ENCODE data around the gene GHDC.

DNA sequence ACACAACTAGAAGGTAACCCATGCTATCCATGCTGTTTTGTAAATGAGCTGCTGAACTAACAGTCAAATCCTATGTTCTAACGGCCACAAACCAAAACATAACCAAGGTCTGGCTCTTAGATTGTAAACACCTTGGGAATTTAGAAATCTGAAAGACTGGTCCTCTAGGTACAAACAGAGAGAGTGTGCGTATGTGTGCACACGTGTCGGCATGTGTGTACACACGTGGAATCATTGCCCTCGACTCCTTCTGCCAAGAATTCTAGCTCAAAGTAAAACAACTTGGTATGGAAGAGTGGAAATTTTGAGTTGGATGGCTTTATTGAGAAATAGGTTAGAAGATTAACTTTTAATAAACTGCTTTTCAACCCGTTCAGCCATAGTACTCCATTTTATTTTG, 18.1 kb upstream of the GHDC start:
- no peak for TF ChIP-seq CREB1 (IDR thresholded peaks at IDR 0.05; ENCODE audit: low read depth)
- TF ChIP-seq YY1 (IDR thresholded peaks at IDR 0.05; ENCODE audit: low read depth) = no peak
- TF ChIP-seq RAD21 (IDR thresholded peaks at IDR 0.05; ENCODE audit: low read depth) = no peak
- TF ChIP-seq, protein P1, sequence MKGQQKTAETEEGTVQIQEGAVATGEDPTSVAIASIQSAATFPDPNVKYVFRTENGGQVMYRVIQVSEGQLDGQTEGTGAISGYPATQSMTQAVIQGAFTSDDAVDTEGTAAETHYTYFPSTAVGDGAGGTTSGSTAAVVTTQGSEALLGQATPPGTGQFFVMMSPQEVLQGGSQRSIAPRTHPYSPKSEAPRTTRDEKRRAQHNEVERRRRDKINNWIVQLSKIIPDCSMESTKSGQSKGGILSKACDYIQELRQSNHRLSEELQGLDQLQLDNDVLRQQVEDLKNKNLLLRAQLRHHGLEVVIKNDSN (IDR thresholded peaks at IDR 0.05) = no peak
- no peak for TF ChIP-seq NFIC (IDR thresholded peaks at IDR 0.05)
- no peak for TF ChIP-seq EP300 (IDR thresholded peaks at IDR 0.05; ENCODE audit: borderline replicate concordance)
- TF ChIP-seq TAF1 (IDR thresholded peaks at IDR 0.05; ENCODE audit: low read depth) = no peak
- TF ChIP-seq ZBTB7A (IDR thresholded peaks at IDR 0.05; ENCODE audit: low read depth) = no peak
- TF ChIP-seq TCF12 (IDR thresholded peaks at IDR 0.05; ENCODE audit: low read depth) = no peak
- TF ChIP-seq, protein P2, sequence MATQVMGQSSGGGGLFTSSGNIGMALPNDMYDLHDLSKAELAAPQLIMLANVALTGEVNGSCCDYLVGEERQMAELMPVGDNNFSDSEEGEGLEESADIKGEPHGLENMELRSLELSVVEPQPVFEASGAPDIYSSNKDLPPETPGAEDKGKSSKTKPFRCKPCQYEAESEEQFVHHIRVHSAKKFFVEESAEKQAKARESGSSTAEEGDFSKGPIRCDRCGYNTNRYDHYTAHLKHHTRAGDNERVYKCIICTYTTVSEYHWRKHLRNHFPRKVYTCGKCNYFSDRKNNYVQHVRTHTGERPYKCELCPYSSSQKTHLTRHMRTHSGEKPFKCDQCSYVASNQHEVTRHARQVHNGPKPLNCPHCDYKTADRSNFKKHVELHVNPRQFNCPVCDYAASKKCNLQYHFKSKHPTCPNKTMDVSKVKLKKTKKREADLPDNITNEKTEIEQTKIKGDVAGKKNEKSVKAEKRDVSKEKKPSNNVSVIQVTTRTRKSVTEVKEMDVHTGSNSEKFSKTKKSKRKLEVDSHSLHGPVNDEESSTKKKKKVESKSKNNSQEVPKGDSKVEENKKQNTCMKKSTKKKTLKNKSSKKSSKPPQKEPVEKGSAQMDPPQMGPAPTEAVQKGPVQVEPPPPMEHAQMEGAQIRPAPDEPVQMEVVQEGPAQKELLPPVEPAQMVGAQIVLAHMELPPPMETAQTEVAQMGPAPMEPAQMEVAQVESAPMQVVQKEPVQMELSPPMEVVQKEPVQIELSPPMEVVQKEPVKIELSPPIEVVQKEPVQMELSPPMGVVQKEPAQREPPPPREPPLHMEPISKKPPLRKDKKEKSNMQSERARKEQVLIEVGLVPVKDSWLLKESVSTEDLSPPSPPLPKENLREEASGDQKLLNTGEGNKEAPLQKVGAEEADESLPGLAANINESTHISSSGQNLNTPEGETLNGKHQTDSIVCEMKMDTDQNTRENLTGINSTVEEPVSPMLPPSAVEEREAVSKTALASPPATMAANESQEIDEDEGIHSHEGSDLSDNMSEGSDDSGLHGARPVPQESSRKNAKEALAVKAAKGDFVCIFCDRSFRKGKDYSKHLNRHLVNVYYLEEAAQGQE (IDR thresholded peaks at IDR 0.05; ENCODE audit: low read depth) = no peak
- no peak for TF ChIP-seq TEAD4 (IDR thresholded peaks at IDR 0.05)
- TF ChIP-seq, protein P3, sequence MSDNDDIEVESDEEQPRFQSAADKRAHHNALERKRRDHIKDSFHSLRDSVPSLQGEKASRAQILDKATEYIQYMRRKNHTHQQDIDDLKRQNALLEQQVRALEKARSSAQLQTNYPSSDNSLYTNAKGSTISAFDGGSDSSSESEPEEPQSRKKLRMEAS (IDR thresholded peaks at IDR 0.05) = no peak
- no peak for TF ChIP-seq CEBPB (IDR thresholded peaks at IDR 0.05)
- TF ChIP-seq FOXM1 (IDR thresholded peaks at IDR 0.05; ENCODE audit: borderline replicate concordance, low read depth) = no peak

Measured in Ishikawa (cell line).